Fibroblast of skin of right quadriceps (primary cell): ENCODE data around the gene TMEM63C.

Experiments
- DNase-seq: peaks from one replicate; pipeline ENCODE4 v3.0.0-alpha.2; 2013

The TMEM63C gene, protein sequence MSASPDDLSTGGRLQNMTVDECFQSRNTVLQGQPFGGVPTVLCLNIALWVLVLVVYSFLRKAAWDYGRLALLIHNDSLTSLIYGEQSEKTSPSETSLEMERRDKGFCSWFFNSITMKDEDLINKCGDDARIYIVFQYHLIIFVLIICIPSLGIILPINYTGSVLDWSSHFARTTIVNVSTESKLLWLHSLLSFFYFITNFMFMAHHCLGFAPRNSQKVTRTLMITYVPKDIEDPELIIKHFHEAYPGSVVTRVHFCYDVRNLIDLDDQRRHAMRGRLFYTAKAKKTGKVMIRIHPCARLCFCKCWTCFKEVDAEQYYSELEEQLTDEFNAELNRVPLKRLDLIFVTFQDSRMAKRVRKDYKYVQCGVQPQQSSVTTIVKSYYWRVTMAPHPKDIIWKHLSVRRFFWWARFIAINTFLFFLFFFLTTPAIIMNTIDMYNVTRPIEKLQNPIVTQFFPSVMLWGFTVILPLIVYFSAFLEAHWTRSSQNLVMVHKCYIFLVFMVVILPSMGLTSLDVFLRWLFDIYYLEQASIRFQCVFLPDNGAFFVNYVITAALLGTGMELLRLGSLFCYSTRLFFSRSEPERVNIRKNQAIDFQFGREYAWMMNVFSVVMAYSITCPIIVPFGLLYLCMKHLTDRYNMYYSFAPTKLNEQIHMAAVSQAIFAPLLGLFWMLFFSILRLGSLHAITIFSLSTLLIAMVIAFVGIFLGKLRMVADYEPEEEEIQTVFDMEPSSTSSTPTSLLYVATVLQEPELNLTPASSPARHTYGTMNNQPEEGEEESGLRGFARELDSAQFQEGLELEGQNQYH

DNA sequence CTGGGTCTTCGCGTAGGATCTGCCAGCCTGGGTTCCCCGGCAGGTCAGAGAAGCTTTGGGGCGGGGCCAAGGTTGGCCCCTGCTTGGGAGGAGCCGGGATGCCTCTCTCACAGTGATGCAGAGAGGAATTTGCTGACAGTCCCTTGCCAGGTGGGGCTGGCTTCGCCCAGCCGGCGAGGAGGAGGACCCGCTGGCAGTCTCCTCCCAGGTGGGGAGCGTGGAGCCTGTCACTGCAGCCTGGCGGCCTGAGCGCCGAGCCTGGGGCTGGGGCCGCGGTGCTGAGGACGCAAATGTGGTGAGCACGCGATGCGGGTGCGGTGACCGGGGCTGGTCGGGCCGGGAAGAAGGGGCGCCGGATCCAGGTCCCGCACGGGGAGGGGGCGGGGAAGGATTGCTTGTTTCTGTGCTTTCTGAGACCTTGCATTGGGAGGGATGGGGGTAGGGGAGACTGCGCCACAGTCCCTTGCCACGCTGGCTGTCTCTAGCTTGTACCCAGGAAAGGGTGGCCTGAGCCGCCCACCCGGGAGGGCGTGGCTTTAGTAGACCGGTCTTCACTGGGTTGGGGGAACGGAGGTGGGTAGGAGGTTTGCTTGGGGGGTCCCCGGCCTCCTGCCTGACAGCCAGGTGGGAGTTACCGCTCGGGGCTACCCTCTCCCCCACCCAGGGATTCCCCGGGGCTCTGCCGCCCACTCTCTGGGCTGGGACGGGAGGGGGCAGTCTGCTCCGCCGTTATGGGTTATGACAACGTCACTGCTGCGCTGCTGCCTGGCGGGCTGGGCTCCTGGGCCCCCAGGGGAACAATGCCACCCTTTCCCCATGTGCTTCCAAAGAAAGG lies at the start of gene TMEM63C:
TSS of gene TMEM63C (plus strand) at position 196 of the 835 bp plus-strand sequence. CDS start 37,016 bp downstream, outside the sequence.
- DNase-seq = no peak

DNA sequence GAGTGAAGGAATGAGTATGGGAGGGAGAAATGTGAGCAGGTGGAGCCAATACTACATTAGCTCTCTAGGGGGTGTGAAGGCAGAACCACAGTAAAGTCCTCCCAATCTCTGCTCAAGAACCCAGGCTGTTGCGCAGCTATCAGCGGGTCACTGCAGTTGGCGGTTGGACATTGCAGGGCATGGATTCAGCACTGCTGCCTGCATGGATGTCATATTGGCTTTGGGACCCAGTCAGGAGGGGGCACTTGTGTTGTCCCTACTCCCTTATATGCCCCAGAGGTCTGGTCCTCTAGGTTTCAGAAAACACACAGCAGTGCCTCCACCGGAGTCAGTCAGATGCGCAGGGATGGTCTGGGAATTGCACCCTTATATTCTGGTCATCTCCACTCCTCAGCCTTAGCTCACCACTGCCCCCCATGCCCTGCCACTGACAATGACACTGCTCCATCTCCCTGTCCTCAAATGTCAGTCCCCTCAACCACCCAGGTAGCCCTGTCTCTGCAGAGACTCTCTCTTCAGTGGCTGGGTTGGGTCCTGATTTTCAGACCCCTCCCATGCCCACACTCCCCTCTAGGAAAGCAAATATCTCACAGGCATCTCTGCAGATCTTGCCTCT lies 49.6 kb upstream of the TMEM63C start:
- no peak for DNase-seq

DNA sequence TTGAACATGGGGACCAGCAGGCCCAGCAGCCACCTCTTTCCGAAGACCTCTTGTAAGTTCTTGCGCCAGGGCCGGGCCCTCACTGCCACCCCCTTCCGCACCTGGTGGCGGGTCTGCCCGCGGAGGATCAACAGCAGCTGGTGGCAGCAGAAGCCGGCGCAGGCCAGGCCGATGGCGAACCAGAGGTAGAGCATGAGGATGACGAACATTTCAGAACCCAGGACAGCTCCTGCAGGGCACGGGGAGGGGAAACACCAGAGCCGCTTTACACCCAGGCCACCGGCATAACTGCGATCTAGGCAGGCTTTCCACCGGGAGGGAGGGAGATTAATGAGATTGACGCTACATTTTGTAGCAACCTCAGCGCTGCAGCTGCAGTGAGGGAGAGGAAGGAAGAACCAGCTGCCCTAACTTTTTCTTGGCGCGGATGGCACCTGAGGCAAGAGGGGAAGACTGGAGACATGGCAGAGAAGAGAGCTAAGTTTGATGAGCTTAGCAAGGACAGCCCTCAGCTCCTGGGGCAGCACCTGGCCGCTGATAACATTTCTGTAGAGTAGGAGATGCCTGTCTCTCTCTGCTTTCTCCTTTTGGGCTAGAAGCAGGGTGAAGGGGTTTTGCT lies 47.8 kb upstream of the TMEM63C start:
- DNase-seq = peak; percentile 66

DNA sequence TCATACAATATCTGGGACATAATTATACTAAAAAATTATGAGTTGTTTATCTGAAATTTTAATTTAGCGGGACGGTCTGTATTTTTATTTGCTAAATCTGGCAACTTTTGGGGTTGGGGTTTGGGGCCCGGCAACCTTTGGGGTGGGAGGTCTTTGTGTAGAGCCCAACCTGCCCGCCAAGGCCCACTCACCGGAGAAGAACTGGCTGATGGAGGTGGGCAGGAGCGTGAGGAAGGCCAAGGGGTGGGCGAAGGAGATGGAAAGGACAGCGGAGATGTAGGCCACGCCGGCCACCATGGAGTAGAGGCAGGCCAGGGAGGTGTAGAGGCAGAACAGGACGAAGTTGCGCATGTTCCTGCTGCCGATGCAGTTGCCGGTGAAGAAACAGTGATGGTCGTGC lies 42.6 kb upstream of the TMEM63C start:
- DNase-seq = no peak

DNA sequence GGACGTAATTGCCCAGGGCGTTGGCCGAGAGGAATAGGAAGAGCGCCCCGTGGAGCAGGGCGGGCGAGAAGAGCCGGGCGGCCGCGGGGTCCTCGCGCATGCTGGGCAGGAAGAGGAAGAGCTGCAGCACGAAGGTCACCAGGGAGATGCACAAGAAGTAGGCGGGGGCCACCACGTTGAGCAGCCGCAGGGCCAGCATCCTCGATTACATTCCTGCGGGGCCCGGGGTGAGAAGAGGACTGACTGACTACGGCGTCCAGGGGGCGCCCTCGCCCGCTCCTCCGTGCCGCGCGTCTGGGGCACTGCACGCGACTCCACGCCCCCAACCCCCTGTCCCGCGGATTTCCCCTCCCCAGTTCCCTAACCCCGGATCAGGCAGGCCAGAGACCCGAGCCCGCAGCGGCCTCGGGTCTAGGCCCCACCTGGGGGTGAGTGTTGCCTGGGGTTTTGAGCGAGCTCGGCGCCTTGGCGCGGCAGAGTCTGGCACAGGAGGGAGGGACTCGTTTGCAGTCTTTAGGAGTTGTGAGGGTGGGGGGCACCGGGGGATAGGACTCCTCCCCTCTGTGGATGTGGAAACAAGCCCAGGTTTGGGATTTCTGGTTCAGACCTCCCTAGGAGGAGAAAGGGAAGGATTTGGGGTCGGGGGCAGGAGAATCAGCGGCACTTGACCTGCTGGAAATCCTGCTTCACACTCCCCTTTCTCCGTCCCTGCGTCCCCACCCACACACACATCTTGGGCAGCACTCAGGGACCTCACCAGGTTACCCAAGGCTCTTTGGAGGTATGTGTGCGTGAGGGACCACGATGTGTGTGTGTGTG lies 41.8 kb upstream of the TMEM63C start:
- peak; percentile 17 for DNase-seq

DNA sequence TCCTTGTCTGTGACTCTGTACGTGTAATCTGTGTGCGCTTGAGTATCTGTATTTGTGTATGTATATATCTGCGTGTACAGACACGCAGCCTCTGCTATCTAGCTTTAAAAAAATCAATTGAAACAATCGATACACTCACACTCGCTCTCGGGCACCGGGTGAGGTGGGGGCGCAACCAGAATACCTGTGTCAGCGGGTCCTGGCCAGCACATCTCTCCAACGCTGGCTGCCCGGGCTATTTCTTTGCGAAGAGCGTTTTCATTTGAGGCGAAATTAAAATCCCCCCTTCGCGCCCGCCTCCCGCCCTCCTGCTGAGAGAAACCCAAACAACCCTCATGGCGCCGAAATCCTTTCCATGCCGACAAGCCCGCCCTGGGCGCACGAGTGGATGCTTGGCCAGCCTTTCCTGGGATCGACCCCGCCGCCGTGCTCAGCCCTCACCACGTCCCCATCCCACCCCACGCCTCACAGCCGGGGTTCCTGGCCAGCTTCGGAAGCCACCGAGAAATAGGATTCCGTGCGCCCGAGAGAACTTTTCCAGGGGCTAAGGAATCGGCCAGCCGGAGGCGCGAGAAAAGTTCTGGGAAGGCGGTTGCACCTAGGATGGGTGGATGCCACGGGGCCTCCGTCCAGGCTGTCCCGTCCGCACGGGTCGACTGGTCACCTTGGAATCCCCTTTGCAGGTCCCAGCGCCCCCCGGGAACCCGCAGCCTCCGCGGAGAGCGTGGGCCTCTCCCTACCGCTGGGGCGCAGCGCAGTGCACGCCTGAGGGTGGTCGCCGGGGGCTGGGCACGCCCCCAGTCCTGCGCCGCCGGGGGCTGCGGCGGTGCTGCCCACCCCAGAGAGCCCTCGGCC lies 41.0 kb upstream of the TMEM63C start:
- no peak for DNase-seq

DNA sequence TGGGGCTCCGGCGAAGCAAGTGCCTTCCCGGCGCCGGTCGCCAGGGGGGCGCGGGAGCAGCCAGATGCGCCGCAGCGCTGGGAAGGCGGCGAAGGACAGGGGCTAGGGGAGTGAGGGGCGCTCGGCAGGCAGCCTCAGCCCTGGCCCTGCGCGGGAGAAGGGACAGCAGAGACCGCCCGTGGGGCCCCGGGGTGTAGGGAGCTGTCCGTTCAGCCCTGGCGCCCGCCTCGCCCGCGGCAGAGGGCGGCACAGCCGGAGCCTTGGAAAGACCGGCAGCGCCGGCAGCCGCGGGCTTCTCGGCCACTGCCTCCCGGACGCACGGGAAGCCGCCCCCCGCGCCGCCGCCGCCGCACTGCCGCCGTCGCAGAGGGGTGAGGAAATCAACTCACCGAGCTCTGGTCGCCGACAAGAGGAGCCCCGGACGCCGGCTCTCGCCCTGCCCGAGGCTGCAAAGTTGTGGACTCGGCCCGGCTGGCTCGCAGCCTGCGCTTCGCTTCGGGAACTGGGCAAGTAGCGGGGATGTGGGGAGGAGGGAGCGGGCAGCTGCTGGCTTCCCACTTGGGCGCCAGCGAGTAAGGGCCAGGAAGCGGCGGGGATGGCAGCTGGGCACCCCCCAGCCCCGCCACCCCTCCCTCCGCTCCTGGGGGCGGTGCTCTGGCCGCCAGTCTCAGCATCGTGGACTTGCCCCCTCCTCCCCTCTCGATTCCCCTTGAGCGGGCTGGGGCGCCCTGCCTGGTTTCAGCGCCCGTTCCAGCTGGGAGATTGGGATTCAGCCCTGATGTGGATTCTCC lies 40.2 kb upstream of the TMEM63C start, which contains the start of gene ZDHHC22:
TSS of gene ZDHHC22 (minus strand) at position 578 of the 791 bp plus-strand sequence. CDS start 2,053 bp downstream, outside the sequence.
- DNase-seq = peak; percentile 13

DNA sequence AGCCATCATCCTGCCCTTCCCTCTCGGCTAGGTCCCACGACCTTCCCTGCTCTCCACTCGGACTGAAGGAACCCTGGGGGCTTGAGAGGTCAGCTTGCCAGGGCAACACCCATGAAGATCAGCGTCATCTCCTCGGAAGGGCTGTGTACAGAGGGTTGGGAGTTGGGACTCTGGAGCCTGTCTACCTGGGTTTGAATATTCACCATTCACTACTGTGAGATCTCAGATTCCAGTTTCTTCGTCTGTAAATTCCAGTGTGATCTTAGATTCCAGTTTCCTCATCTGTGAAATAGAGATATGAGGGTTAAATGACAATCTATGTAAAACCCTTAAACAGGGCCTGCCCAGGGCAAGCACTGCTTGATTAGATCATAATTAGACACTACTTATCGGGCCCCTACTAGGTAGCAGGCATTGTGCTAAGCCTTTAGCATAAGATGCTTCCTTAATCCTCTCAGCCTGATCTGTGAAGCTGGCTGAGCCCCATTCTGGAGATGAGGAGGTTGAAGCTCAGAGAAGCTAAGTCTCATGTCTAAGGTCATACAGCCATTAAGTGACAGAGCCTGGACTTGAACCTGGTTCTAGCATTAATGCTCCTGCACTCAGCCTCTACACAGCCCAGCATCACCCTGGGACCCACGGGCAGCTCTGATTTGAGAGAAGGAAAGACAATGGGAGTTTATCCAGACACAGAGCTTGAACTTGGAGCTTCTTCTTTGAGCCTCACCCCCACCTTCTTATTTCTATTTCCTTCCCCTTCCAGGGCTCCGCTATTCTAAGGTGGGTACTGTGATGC lies 39.4 kb upstream of the TMEM63C start:
- DNase-seq = no peak

DNA sequence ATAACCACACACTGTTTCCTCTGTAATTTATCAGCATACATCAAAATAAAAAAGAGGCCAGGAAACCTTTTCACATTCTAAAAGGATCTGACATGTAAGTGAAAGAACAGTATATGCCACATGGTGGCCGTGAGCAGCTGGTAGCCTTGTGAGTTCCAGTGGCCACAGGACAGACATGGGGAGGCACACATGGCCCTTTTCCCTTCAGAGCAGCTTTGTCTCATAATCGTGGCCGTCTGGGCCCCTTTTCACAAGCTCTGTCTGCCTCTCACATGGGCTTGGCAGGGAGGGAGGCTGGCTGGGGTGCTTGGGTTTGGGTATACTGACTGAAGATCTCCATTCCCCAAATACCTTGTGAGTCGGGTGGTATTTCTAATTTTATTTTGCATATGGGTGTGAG lies 38.5 kb upstream of the TMEM63C start:
- no peak for DNase-seq

DNA sequence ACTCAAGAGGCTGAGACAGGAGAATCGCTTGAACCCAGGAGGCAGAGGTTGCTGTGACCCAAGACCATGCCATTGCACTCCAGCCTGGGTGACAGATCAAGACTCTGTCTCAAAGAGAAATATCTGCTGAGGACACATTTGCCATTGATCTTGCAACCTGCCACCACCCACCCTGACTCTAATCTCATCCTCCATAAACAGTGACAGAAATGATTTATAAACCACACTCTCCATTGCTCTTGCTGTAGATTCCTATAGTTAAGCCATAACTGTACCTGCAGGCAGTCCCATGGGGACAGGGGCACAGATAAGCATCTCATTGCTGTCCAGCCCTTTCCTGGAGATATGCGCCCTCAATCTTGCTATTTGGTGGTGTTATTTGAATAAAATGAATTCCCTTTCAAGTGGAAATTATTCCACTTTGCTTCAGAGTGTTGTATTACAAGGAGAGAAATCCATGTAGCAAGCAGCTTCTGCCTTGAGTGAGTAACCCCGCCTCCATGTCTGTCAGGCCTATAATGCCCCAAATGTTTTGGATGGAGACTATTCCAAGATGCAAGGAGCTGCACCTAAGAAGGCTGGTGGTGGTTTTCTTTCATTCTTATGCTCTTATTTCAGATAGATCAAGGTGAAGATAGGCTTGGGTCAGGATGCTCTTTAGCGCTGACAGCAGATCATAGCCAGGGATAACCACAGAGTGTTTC lies 37.0 kb upstream of the TMEM63C start:
- DNase-seq = no peak

DNA sequence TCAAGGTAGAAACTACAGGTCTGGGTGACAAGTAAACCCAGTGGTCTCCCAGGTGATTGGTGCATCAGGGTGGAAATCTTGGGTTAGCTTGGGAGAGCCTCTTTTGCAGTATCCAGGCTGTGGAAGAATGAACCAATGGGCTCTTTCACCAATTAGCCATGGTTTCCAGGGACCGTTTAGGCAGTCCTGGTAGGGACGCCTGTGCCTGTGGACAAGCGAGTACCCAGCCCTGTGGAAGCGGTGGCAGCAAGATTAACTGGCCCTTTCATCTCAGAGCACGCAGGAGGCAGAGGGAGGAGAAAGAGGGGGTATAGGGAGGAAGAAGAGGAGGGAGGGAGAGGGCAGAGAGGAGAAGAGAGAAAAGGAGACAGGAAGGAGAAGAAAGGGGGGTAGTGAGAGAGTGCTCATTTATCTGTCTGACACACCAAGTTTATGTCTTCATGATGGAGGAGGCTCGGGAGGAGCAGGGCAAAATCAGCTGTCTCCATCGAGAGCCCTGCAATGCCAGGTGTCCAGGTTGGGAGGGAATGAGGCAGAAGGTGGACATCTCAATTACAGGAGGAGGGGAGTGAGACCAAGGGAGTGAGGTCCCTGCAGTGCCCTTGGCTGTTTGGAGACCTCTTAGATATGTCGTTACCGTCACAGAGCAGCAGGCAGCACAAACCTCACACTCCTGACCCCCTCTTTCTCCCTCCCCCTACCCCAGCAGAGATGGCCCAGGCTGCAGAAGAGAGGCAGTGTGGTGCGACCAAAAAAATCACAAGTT lies 35.4 kb upstream of the TMEM63C start:
- DNase-seq = no peak

DNA sequence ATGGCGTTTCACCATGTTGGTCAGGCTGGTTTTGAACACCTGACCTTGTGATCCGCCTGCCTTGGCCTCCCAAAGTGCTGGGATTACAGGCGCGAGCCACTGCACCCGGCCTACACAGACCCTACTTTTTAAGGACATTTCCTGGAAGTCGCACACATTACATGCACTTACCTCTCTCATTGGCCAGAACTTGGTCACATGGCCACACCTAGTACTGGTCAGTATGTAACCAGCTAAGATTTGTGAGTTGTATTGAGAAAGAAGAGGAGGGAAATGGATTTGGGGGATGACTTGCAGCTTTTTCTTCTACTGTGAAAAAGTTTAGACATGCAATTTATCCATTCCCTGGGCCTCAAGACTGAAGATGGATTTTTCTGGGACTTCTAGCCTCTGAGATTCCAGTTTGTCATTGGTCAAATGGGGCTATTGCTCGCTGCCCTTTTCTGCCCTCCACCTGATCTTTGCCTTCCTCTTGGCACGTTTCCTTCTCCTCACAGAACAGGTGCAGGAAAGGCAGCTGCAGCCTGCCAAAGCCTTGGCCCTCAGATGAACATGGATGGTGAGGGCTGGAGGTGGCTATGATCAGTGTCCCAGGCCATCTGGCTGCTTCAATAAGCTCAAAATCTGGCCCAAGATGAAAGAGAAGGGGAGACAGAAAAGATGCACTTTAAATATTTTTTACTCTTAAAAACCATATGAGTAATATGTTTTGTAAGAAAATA lies 32.9 kb upstream of the TMEM63C start:
- no peak for DNase-seq

DNA sequence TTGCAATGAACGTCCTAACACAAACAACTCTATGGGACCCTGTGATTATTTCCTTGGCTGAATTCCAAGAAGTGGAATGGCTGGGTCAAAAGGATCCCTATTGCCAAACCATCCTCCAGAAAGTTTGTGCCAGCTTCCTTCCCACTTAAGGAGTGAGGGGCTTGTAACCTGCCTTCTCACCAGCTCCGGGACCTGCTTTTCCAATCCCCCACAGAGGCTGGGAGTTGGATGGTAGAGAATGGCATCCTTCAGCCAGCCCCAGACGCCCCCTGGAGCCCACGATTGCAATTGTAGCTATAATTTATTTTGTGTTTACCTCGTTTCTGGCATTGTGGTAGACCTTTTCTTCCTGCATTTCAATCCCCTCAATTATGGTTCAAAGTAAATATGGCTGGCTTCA lies 30.4 kb upstream of the TMEM63C start:
- no peak for DNase-seq

DNA sequence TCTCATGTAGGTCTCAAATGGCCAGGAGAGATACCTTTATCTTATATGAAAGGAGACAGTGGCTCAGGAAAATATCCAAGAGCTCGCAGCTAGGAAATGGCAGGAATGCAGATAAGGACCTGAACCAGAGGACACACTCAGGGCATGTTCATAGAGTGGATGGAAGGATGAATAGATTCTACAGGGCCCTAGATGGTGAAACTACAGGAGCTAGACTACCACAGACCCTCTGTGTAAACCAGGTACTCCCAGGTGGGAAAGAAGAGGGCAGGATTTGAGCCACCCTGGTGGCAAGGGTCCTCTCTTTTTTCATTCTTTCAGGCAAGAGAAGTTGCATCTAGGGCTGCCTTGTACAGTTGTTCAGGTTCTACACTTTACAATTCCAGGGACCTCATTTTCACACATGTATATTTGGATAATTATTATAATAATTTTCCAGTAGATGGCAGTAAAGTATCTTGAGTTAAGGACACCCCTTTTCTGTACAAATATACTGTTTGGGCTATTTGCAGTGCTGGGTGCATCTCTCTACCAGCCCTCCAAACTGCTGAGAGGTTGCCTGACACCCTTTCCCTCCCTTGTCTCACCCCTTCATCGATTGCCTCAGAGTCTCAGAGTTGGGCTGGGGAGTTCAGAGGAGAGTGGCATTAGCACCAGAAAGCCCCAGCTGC lies 29.5 kb upstream of the TMEM63C start:
- peak; percentile 13 for DNase-seq

DNA sequence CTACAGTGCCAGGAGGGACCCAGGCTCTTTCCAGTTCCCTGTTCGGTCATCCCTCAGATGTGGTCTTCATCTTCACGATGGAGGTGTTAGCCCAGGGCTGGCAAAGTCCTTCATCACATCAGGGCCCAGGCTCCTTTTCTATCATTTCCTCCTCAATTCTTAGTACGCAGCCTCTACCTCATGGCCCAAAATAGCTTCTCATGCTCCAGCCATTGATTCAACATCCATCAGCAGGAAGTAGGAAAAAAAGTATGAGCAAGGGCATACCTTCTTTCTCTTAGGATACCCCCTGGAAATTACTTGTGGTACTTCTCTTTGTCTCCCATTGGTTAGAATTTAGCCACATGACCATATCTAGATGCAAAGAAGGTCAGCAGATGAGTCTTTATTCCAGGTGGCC lies 27.8 kb upstream of the TMEM63C start:
- no peak for DNase-seq

DNA sequence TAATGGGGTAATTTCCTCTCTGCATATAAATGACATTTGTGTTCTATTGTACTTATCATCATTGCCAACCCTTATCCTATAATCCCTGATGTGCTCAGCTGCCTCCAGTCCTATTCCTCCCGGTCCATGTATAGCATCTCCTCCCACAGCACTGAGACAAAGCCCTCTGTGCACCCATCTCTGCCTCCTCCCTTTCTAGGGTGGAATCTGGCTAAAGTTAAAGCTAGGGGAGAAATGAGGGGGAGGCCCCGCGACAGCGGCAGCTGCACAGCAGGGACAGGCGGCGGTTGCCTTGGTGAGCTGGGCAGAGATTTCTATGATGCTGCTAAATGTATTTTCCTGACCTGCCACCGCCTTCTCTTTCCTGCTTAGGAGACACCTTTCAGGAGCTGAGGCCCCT lies 27.2 kb upstream of the TMEM63C start:
- DNase-seq = no peak
